Mesenchymal stem cell (in vitro differentiated cells and primary cell): ENCODE measurements around the gene RSRC2.

Source experiments
- DNase-seq: peaks from one replicate; pipeline ENCODE4 v3.0.0-alpha.2; 2013
- H2AFZ ChIP-seq: one replicate; pipeline ENCODE4 v1.6.1; 2013; ENCODE audit warnings: low read depth, mild to moderate bottlenecking, control low read depth, inconsistent platforms, low read length, moderate library complexity
- H2AK5ac ChIP-seq: 2 replicates; pipeline ENCODE4 v1.6.1; 2013; ENCODE audit warnings: low read length, moderate library complexity, mild to moderate bottlenecking, inconsistent platforms; ENCODE audit not compliant: severe bottlenecking
- H2BK120ac ChIP-seq: one replicate; pipeline ENCODE4 v1.6.1; 2013; ENCODE audit warnings: low read depth, mild to moderate bottlenecking, inconsistent platforms, low read length, moderate library complexity
- H2BK12ac ChIP-seq, 2 experiments: one replicate each; pipeline ENCODE4 v1.6.1; 2013; ENCODE audit warnings: inconsistent platforms in 2 of 2, low read length in 2 of 2, mild to moderate bottlenecking in 2 of 2, moderate library complexity in 2 of 2, control low read depth in 1 of 2
- H2BK15ac ChIP-seq: one replicate; pipeline ENCODE4 v1.6.1; 2013; ENCODE audit warnings: mild to moderate bottlenecking, low read depth, inconsistent platforms; ENCODE audit not compliant: poor library complexity, severe bottlenecking
- H2BK5ac ChIP-seq: 2 replicates; pipeline ENCODE4 v1.6.1; 2013; ENCODE audit warnings: low read depth, mild to moderate bottlenecking, low read length, control low read depth, inconsistent platforms; ENCODE audit not compliant: poor library complexity, severe bottlenecking
- H3K14ac ChIP-seq, 2 experiments: one replicate each; pipeline ENCODE4 v1.6.1; 2013; ENCODE audit warnings: inconsistent platforms in 2 of 2, low read length in 2 of 2, control low read depth in 1 of 2, mild to moderate bottlenecking in 1 of 2, moderate library complexity in 1 of 2
- H3K18ac ChIP-seq, 2 experiments: one replicate each; pipeline ENCODE4 v1.6.1; 2013; ENCODE audit warnings: inconsistent platforms in 2 of 2, low read length in 2 of 2, control low read depth in 1 of 2, low read depth in 1 of 2, mild to moderate bottlenecking in 1 of 2
- H3K23ac ChIP-seq, 2 experiments: one replicate each; pipeline ENCODE4 v1.6.1; 2013; ENCODE audit warnings: inconsistent platforms in 2 of 2, low read length in 2 of 2, mild to moderate bottlenecking in 2 of 2, moderate library complexity in 2 of 2, control low read depth in 1 of 2
- H3K27ac ChIP-seq: 2 replicates; pipeline ENCODE4 v1.5.1; 2013; ENCODE audit warnings: mild to moderate bottlenecking, moderate library complexity, low read length, control low read depth, inconsistent platforms; ENCODE audit not compliant: poor library complexity, severe bottlenecking
- H3K27me3 ChIP-seq, 2 experiments: 2 replicates each; pipeline versions ENCODE4 v1.6.1 to v1.7.0; 2013; ENCODE audit warnings: low read length in 2 of 2, mild to moderate bottlenecking in 2 of 2, moderate library complexity in 2 of 2, control low read depth in 1 of 2, inconsistent platforms in 1 of 2; ENCODE audit not compliant: control insufficient read depth in 1 of 2, insufficient read depth in 1 of 2
- H3K36me3 ChIP-seq, 2 experiments: 2 replicates each; pipeline versions ENCODE4 v1.6.1 to v1.7.0; 2013; ENCODE audit warnings: low read length in 2 of 2, control low read depth in 1 of 2, inconsistent platforms in 1 of 2, low read depth in 1 of 2, mild to moderate bottlenecking in 1 of 2; ENCODE audit not compliant: insufficient read depth in 2 of 2, control insufficient read depth in 1 of 2
- H3K4ac ChIP-seq, 2 experiments: one replicate each; pipeline ENCODE4 v1.6.1; 2013; ENCODE audit warnings: inconsistent platforms in 2 of 2, low read length in 2 of 2, mild to moderate bottlenecking in 2 of 2, moderate library complexity in 2 of 2, control low read depth in 1 of 2, low read depth in 1 of 2
- H3K4me1 ChIP-seq: 2 replicates; pipeline ENCODE4 v1.6.1; 2013; ENCODE audit warnings: low read depth, low read length, control low read depth; ENCODE audit not compliant: control insufficient read depth, insufficient read depth
- H3K4me2 ChIP-seq: 2 replicates; pipeline ENCODE4 v1.6.1; 2013; ENCODE audit warnings: low read length, mild to moderate bottlenecking, inconsistent platforms; ENCODE audit not compliant: poor library complexity, severe bottlenecking
- H3K4me3 ChIP-seq, 2 experiments: 2 replicates each; pipeline versions ENCODE4 v1.5.1 to v1.7.0; 2013; ENCODE audit warnings: low read length in 2 of 2, mild to moderate bottlenecking in 2 of 2, control low read depth in 1 of 2, low read depth in 1 of 2; ENCODE audit not compliant: insufficient read depth in 1 of 2
- H3K79me1 ChIP-seq: replicated peaks from 2 replicates; pipeline ENCODE4 v1.6.1; 2013; ENCODE audit warnings: mild to moderate bottlenecking, control low read depth, low read length, inconsistent platforms; ENCODE audit not compliant: poor library complexity, severe bottlenecking
- H3K9ac ChIP-seq: 2 replicates; pipeline ENCODE4 v1.7.0; 2013; ENCODE audit warnings: mild to moderate bottlenecking, low read length, moderate library complexity
- H3K9me3 ChIP-seq: 2 replicates; pipeline ENCODE4 v1.7.0; 2013; ENCODE audit warnings: mild to moderate bottlenecking, low read length; ENCODE audit not compliant: control insufficient read depth
- H4K8ac ChIP-seq: one replicate; pipeline ENCODE4 v1.6.1; 2013; ENCODE audit warnings: inconsistent platforms, mild to moderate bottlenecking, low read length, moderate library complexity
- H4K91ac ChIP-seq: one replicate; pipeline ENCODE4 v1.6.1; 2013; ENCODE audit warnings: mild to moderate bottlenecking, low read length, inconsistent platforms
- WGBS: methylation state at CpG from one replicate; pipeline ENCODE4 v1.1.7; 2013; ENCODE audit warnings: mixed read lengths; 5-methylcytosine and 5-hydroxymethylcytosine counted together

The RSRC2 gene

GRCh38 chr12:122506393-122506938, 20.3 kb downstream of the RSRC2 start:
- H3K4ac ChIP-seq = no peak overlapping the region

GRCh38 chr12:122505419-122506051, 21.2 kb downstream of the RSRC2 start:
- Histone ChIP-seq H3K79me1 (peaks cover 12% of the 10 kb centered on the region), H3K23ac (no peak overlapping the region), H2BK15ac (no peak overlapping the region), H3K27ac (no peak overlapping the region), H3K9me3 (no peaks in the 10 kb centered on the region), H3K36me3 (peaks cover 51 to 77% of the 10 kb centered on the region in 2 experiments), H3K14ac (no peak overlapping the region), H2AFZ (no peak overlapping the region), H4K8ac (no peak overlapping the region), H3K18ac (no peak overlapping the region), H2BK12ac (no peak overlapping the region), H2AK5ac (no peak overlapping the region), H2BK5ac (no peak overlapping the region), H2BK120ac (no peak overlapping the region), H4K91ac (no peak overlapping the region), H3K9ac (no peak overlapping the region), H3K4ac (no peak overlapping the region), H3K4me1 (peaks cover 3% of the 10 kb centered on the region), H3K4me3 (no peak overlapping the region), H3K4me2 (no peak overlapping the region), H3K27me3 (no peaks in the 10 kb centered on the region)
- DNase-seq = no peak
- WGBS = 94% methylated on average over 11 of the region's 11 CpGs

More at GRCh38 chr12:122506393-122506938, 20.3 kb downstream of the RSRC2 start:
- 86% methylated on average over 4 of the region's 5 CpGs for WGBS
- H3K9ac ChIP-seq = no peak overlapping the region
- H2BK5ac ChIP-seq = no peak overlapping the region
- H3K14ac ChIP-seq = no peak overlapping the region
- H2BK120ac ChIP-seq = no peak overlapping the region
- H3K4me3 ChIP-seq = no peak overlapping the region
- H3K4me2 ChIP-seq = no peak overlapping the region
- no peak overlapping the region for H2BK15ac ChIP-seq
- H3K23ac ChIP-seq = no peak overlapping the region
- no peak overlapping the region for H4K8ac ChIP-seq
- H3K9me3 ChIP-seq = no peaks in the 10 kb centered on the region
- H3K4me1 ChIP-seq = no peaks in the 10 kb centered on the region
- no peaks in the 10 kb centered on the region for H3K27me3 ChIP-seq
- H2AFZ ChIP-seq = no peak overlapping the region
- H4K91ac ChIP-seq = no peak overlapping the region
- H3K36me3 ChIP-seq = peaks cover 54 to 86% of the 10 kb centered on the region in 2 experiments
- H3K79me1 ChIP-seq = peaks cover 12% of the 10 kb centered on the region
- H3K27ac ChIP-seq = no peak overlapping the region
- no peak overlapping the region for H3K18ac ChIP-seq
- no peak overlapping the region for H2BK12ac ChIP-seq
- no peak overlapping the region for H2AK5ac ChIP-seq
- no peak for DNase-seq

- H2AFZ ChIP-seq = no peak overlapping the region
- no peak overlapping the region for H3K4me2 ChIP-seq
- H2BK15ac ChIP-seq = no peak overlapping the region
- H3K4me1 ChIP-seq = peaks cover 4% of the 10 kb centered on the region
- no peak overlapping the region for H3K14ac ChIP-seq
- no peak overlapping the region for H4K91ac ChIP-seq
- no peak overlapping the region for H3K18ac ChIP-seq
- no peak overlapping the region for H3K23ac ChIP-seq
- peaks cover 40 to 62% of the 10 kb centered on the region in 2 experiments for H3K36me3 ChIP-seq
- no peak overlapping the region for H3K9ac ChIP-seq
- WGBS = 100% methylated on average over 1 of the region's 6 CpGs
- H3K79me1 ChIP-seq = peaks cover 10% of the 10 kb centered on the region
- no peak overlapping the region for H2BK120ac ChIP-seq
- no peaks in the 10 kb centered on the region for H3K9me3 ChIP-seq
- H3K27ac ChIP-seq = no peak overlapping the region
- no peak overlapping the region for H2AK5ac ChIP-seq
- H2BK12ac ChIP-seq = no peak overlapping the region
- no peak overlapping the region for H2BK5ac ChIP-seq
- no peak overlapping the region for H3K4me3 ChIP-seq
- H3K4ac ChIP-seq = no peak overlapping the region
- DNase-seq = no peak
- no peaks in the 10 kb centered on the region for H3K27me3 ChIP-seq
- no peak overlapping the region for H4K8ac ChIP-seq
These were observed 22.7 kb downstream of the RSRC2 start for GRCh38 chr12:122503783-122504590.

- no peak overlapping the region for H3K23ac ChIP-seq
- H3K9ac ChIP-seq = no peak overlapping the region
- H2AK5ac ChIP-seq = no peak overlapping the region
- H2BK12ac ChIP-seq = no peak overlapping the region
- 100% methylated on average over 3 of the region's 3 CpGs for WGBS
- H3K18ac ChIP-seq = no peak overlapping the region
- H4K91ac ChIP-seq = no peak overlapping the region
- no peak overlapping the region for H3K14ac ChIP-seq
- H3K4me3 ChIP-seq = no peak overlapping the region
- H3K9me3 ChIP-seq = no peaks in the 10 kb centered on the region
- no peak overlapping the region for H3K4me2 ChIP-seq
- no peaks in the 10 kb centered on the region for H3K27me3 ChIP-seq
- H2BK15ac ChIP-seq = no peak overlapping the region
- H3K79me1 ChIP-seq = peaks cover 10% of the 10 kb centered on the region
- no peak for DNase-seq
- H4K8ac ChIP-seq = no peak overlapping the region
- H3K27ac ChIP-seq = no peak overlapping the region
- no peak overlapping the region for H2AFZ ChIP-seq
- peaks cover 35 to 54% of the 10 kb centered on the region in 2 experiments for H3K36me3 ChIP-seq
- H2BK5ac ChIP-seq = no peak overlapping the region
- H3K4me1 ChIP-seq = peaks cover 5% of the 10 kb centered on the region
- H3K4ac ChIP-seq = no peak overlapping the region
- H2BK120ac ChIP-seq = no peak overlapping the region
These were observed 23.5 kb downstream of the RSRC2 start for GRCh38 chr12:122503147-122503751.
